Pancreas (tissue), 10 donors: ENCODE results near the gene IRF9. TPM values are rescaled to one million over a fixed set of nuclear protein-coding genes. Genes with fewer than 3 reads are reported as not detected.

Source experiments
- ATAC-seq, 4 donors: fragments of 200-7000 bp; cut with Tn5 transposase; one replicate each; pipeline versions ENCODE4 v1.8.0 to v1.9.1; 2020; ENCODE audit warnings: mild to moderate bottlenecking in 4 of 4, moderate library complexity in 4 of 4
- DNase-seq, 6 donors: peaks; one replicate each; pipeline ENCODE4 v3.0.0-alpha.2; 2020
- FAIRE-seq: peaks from 2 replicates; lab custom pipeline; 2012; peaks lifted over from hg19 to GRCh38; lab: Jason Lieb, UNC
- H3K27ac ChIP-seq, 4 donors: fragments of 200-600 bp; sonication (generic); 1 replicate in 3 of 4; 2 replicates in 1 of 4; pipeline versions ENCODE4 v1.5.0 to v1.8.0; 2020
- H3K27me3 ChIP-seq, 4 donors: fragments of 200-600 bp; one replicate each; pipeline ENCODE4 v1.8.0; 2021
- H3K36me3 ChIP-seq, 3 donors: fragments of 200-600 bp; sonication (generic) in 1 of 3; one replicate each; pipeline versions ENCODE4 v1.5.0 to v1.8.0; 2020 to 2021
- H3K4me1 ChIP-seq, 3 donors: fragments of 200-600 bp; one replicate each; pipeline ENCODE4 v1.8.0; 2021
- H3K4me3 ChIP-seq, 4 donors: fragments of 200-600 bp; sonication (generic) in 2 of 4; one replicate each; pipeline versions ENCODE4 v1.5.0 to v1.8.0; 2020 to 2021
- H3K9me3 ChIP-seq, 4 donors: fragments of 200-600 bp; one replicate each; pipeline ENCODE4 v1.8.0; 2021
- CTCF ChIP-seq, 4 donors: fragments of 200-600 bp; sonication (generic) in 3 of 4; IDR thresholded peaks; one replicate each; pipeline versions ENCODE4 v1.5.0 to v1.8.0; 2021; ENCODE audit warnings: antibody characterized with exemption in 4 of 4
- WGBS, 2 donors: extraction: QIAGEN DNeasy Blood & Tissue Kit; methylation state at CpG; one replicate each; pipeline ENCODE4 v1.1.7; 2013; 5-methylcytosine and 5-hydroxymethylcytosine counted together
- intact Hi-C, 3 donors: fragments of 100-400 bp; cut with DNase I; formaldehyde crosslinking; loops; one replicate each; pipeline versions ENCODE4 v1.11.1 to v1.14.2; 2022
- polyA plus RNA-seq, 2 donors: library from polyadenylated mRNA; stranded (reverse); fragments of 200-250 nt; gene quantifications; one replicate each; pipeline ENCODE4 v1.2.3, GENCODE V29; 2013
- total RNA-seq, 6 donors: library from RNA; stranded (reverse); fragmentation: NEBNext Ultra II Directional in 4 of 6; extraction: Animal tissue kit (Norgen Biotek cat#: 25700) in 4 of 6; gene quantifications; one replicate each; pipeline versions ENCODE4 v1.2.1 to v1.2.4, GENCODE V29; 2021 to 2023
- donor health status: healthy with polysubstance abuse.
- donor health status: DM: no; HTN: no; CAD: no; lungs with moderate emphysema.
- donor health status: DM: no; HTN: no; CAD: no.
- donor health status: control.
- donor health status: control.
- donor health status: Bipolar disorder and iron deficiency.
- donor health status: DM: yes; HTN: yes; CAD: no.
- donor health status: DM: no; HTN: no; CAD: no.
- donor health status: DM: no; HTN: no; CAD: no.
- donor health status: DM: yes; HTN: yes; CAD: no.

The IRF9 gene
- total and polyA plus RNA-seq, 8 donors = 20.3 to 60.8 (median 37.3) TPM

- H3K9me3 ChIP-seq = no peaks in the 10 kb centered on the region
- DNase-seq (no peak), ATAC-seq (no peak), FAIRE-seq (no peak)
- no peak overlapping the region for H3K27ac ChIP-seq
- peaks cover 0 to 16% (median 0%) of the 10 kb centered on the region in 3 donors for H3K4me1 ChIP-seq
- peaks cover 4 to 58% (median 57%) of the 10 kb centered on the region in 3 donors for H3K36me3 ChIP-seq
- WGBS, 2 donors = 95 to 96% methylated on average over 6 of the region's 6 CpGs
- TF ChIP-seq CTCF (IDR thresholded peaks at IDR 0.05) = no peak
- H3K4me3 ChIP-seq = no peak overlapping the region
- intact Hi-C loops = no loop called here
- H3K27me3 ChIP-seq = no peaks in the 10 kb centered on the region
Observed at GRCh38 chr14:24119691-24120090, 41.4 kb upstream of the IRF9 start.

GRCh38 chr14:24121210-24121609, 39.9 kb upstream of the IRF9 start:
- H3K27ac ChIP-seq = no peak overlapping the region
- peaks cover 4 to 58% (median 57%) of the 10 kb centered on the region in 3 donors for H3K36me3 ChIP-seq
- DNase-seq = no peak
- H3K27me3 ChIP-seq = no peaks in the 10 kb centered on the region
- intact Hi-C loops = no loop called here
- no peak for ATAC-seq
- H3K4me1 ChIP-seq = peaks cover 0 to 10% (median 0%) of the 10 kb centered on the region in 3 donors
- TF ChIP-seq CTCF (IDR thresholded peaks at IDR 0.05) = no peak
- no peak for FAIRE-seq
- no peak overlapping the region for H3K4me3 ChIP-seq
- no peaks in the 10 kb centered on the region for H3K9me3 ChIP-seq
- 93 to 97% methylated on average over 8 of the region's 8 CpGs for WGBS, 2 donors

- peaks cover 4 to 57% (median 55%) of the 10 kb centered on the region in 3 donors for H3K36me3 ChIP-seq
- ATAC-seq (no peak), FAIRE-seq (no peak), DNase-seq (no peak)
- H3K27ac ChIP-seq = no peak overlapping the region
- no peak overlapping the region for H3K4me3 ChIP-seq
- H3K9me3 ChIP-seq = no peaks in the 10 kb centered on the region
- 95 to 97% methylated on average over 4 of the region's 4 CpGs for WGBS, 2 donors
- intact Hi-C loops = no loop called here
- H3K27me3 ChIP-seq = no peaks in the 10 kb centered on the region
- no peak for TF ChIP-seq CTCF (IDR thresholded peaks at IDR 0.05)
- no peaks in the 10 kb centered on the region for H3K4me1 ChIP-seq
Observed at GRCh38 chr14:24122416-24122815, 38.6 kb upstream of the IRF9 start.

GRCh38 chr14:24122898-24123297, 38.2 kb upstream of the IRF9 start:
- 93 to 97% methylated on average over 8 of the region's 8 CpGs for WGBS, 2 donors

More at GRCh38 chr14:24122898-24123297, 38.2 kb upstream of the IRF9 start:
- Histone ChIP-seq H3K27ac (no peak overlapping the region), H3K4me3 (no peak overlapping the region), H3K36me3 (peaks cover 4 to 53% (median 50%) of the 10 kb centered on the region in 3 donors), H3K4me1 (no peaks in the 10 kb centered on the region), H3K27me3 (no peaks in the 10 kb centered on the region), H3K9me3 (no peaks in the 10 kb centered on the region)
- no peak for TF ChIP-seq CTCF (IDR thresholded peaks at IDR 0.05)
- intact Hi-C loops = no loop called here
- no peak for DNase-seq
- no peak for FAIRE-seq
- no peak for ATAC-seq
